Measurements from ENCODE around the gene PXN. TPM values are rescaled to one million over a fixed set of nuclear protein-coding genes. Genes with fewer than 3 reads are reported as not detected.

The PXN gene
- total and polyA plus RNA-seq, 10 of the 15 experiments (the other 5 are each of a cell fraction or from before 2014, with no cell fraction given): 1.0 to 32.0 (median 11.5) TPM

DNA sequence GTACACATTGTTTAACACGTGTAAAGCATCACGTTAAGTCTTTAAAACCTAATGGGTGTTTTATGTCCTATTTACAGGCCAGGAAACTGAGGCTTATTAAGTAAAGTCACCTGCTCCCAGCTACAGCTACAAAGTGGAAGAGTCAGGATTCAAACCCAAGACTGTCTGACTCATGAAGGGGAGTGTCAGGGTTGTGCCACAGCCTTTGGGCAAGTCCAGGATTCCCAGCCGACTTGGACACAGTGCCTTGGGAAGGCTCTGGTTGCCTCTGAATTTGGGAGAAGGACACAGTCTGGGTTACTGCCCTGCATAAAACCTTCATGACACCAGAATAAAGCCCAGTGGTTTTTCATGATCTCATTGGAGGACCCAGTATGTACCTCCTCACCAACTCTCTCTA lies 18.9 kb upstream of the PXN start:
- Histone ChIP-seq H3K4me2 (ENCODE audit: control insufficient read depth, insufficient read depth) (no peak overlapping the region), H3K79me2 (ENCODE audit: control insufficient read depth, insufficient read depth, low read length) (no peaks in the 10 kb centered on the region), H3K27me3 (replicated peaks in 1 of 2; ENCODE audit: control insufficient read depth in 2 of 2, insufficient read depth in 2 of 2, low read length in 1 of 2) (no peaks in the 10 kb centered on the region), H3K4me1 (ENCODE audit: control insufficient read depth, insufficient read depth, low read length) (no peaks in the 10 kb centered on the region), H3K4me3 (no peak overlapping the region), H3K9me3 (replicated peaks; ENCODE audit: control insufficient read depth, insufficient read depth, low read length) (no peaks in the 10 kb centered on the region), H3K27ac (ENCODE audit: control insufficient read depth, insufficient read depth) (no peak overlapping the region), H3K9ac (ENCODE audit: control insufficient read depth, insufficient read depth, low read length) (no peak overlapping the region), H2AFZ (ENCODE audit: control insufficient read depth, low read depth, low read length) (no peak overlapping the region), H4K20me1 (ENCODE audit: control insufficient read depth, insufficient read depth) (no peaks in the 10 kb centered on the region), H3K36me3 (ENCODE audit: control insufficient read depth in 2 of 2, insufficient read depth in 2 of 2, low read length in 1 of 2) (no peaks in the 10 kb centered on the region)
- TF ChIP-seq HDGF (IDR thresholded peaks at IDR 0.05) (no peak), KAT2A (conservative IDR thresholded peaks at IDR 0.05; ENCODE audit: control insufficient read depth, low read depth, low read length) (no peak), JUND (IDR thresholded peaks at IDR 0.05; ENCODE audit: low read depth, low read length) (no peak), HDAC6 (IDR thresholded peaks at IDR 0.05; ENCODE audit: unreplicated experiment) (no peak), NFYB (IDR thresholded peaks at IDR 0.05; ENCODE audit: insufficient read depth, low read depth, low read length) (no peak), NR2C2 (IDR thresholded peaks at IDR 0.05; ENCODE audit: borderline replicate concordance, control insufficient read depth, insufficient read length, low read depth) (no peak), SREBF1 (IDR thresholded peaks at IDR 0.05; ENCODE audit: low read length) (no peak), NBN (IDR thresholded peaks at IDR 0.05) (no peak), EED (IDR thresholded peaks at IDR 0.05; ENCODE audit: low read depth) (no peak), ZNF217 (IDR thresholded peaks at IDR 0.05) (no peak), SPI1 (IDR thresholded peaks at IDR 0.05; ENCODE audit: borderline replicate concordance, insufficient read depth, low read depth, low read length) (no peak)
- TF ChIP-seq, protein P1, sequence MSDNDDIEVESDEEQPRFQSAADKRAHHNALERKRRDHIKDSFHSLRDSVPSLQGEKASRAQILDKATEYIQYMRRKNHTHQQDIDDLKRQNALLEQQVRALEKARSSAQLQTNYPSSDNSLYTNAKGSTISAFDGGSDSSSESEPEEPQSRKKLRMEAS (IDR thresholded peaks at IDR 0.05; ENCODE audit: low read depth, low read length): no peak
- intact Hi-C loops (cut with micrococcal nuclease; ENCODE audit: unreplicated experiment): no loop called here
- ChIA-PET CTCF (interaction anchor here (1.3 kb wide), 1 partner anchor 56 kb away, joined by 4 read pairs; no protein-coding TSS in a partner anchor), SMC1A (ENCODE audit: uncharacterized antibody, unreplicated experiment) (no interaction called here), POLR2A (interaction anchor here (0.7 kb wide), 1 partner anchor 664 kb away, joined by 3 read pairs; no protein-coding TSS in a partner anchor), RAD21 (ENCODE audit: unreplicated experiment) (interaction anchor here (1.2 kb wide), 1 partner anchor 42 kb away, joined by 3 read pairs; no protein-coding TSS in a partner anchor)
- in situ Hi-C loops (cut with MboI): no loop called here
- 50% methylated on average over 3 of the region's 3 CpGs for WGBS (ENCODE audit: insufficient coverage, insufficient replicate concordance, low lambda C conversion rate, missing lambda C conversion rate)
- DNase-seq (ENCODE audit: low read depth, low spot score) (no peak), ATAC-seq (no peak), FAIRE-seq (no peak)
- no TSS peak for BruUV-seq (replicated peaks)
